ENCODE results near the gene PNISR.

DNA sequence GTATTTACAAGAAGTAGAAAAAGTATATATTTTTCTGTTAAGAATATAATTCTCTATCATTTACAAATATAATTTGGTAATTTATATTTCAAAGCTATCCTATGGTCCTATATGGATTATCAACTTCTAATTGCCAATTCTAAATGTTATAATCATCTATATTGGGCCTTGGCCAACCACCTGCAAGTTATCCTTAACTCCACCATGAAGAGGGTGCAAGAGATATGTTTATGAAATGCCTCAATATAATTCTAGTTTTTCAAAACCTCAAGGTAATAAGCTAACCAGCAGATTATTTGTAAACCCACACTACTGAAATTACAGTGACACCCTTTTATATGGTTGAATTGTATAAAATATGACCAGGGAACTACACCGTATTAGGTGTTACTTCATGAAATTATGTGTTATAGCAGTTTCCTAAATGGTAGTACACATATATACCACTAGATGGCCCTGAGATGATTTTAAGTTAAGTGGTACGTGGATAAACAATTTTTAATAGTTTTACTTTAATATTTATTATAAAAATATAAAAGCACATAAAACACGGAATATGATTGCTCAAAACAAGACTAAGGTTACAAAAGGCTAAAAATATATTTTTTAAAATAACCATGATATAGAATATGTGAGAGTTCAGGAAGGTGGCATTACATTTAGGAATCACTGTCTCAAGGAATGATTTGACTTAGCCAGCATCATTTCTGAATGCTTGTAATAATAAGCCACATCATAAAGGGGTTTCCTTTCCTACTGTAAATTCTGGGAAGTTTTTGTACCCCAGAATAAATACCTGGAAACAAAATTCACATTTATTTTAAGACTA lies 9.8 kb upstream of the PNISR start:
- TF ChIP-seq, protein P1, sequence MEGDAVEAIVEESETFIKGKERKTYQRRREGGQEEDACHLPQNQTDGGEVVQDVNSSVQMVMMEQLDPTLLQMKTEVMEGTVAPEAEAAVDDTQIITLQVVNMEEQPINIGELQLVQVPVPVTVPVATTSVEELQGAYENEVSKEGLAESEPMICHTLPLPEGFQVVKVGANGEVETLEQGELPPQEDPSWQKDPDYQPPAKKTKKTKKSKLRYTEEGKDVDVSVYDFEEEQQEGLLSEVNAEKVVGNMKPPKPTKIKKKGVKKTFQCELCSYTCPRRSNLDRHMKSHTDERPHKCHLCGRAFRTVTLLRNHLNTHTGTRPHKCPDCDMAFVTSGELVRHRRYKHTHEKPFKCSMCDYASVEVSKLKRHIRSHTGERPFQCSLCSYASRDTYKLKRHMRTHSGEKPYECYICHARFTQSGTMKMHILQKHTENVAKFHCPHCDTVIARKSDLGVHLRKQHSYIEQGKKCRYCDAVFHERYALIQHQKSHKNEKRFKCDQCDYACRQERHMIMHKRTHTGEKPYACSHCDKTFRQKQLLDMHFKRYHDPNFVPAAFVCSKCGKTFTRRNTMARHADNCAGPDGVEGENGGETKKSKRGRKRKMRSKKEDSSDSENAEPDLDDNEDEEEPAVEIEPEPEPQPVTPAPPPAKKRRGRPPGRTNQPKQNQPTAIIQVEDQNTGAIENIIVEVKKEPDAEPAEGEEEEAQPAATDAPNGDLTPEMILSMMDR (IDR thresholded peaks at IDR 0.05; ENCODE audit: low read length) = peak; percentile 47
- TF ChIP-seq EZH2 (optimal IDR thresholded peaks at IDR 0.05; ENCODE audit: low read depth, low read length) (no peak), EZH2phosphoT487 (IDR thresholded peaks at IDR 0.05; ENCODE audit: low read length) (no peak)
